ENCODE measurements around the gene SNX9.

Gene SNX9

GRCh38 chr6:157906537-157907061 lies 83.6 kb downstream of the SNX9 start:
- H3K79me2 ChIP-seq (ENCODE audit: low read length) = no peaks in the 10 kb centered on the region

DNA sequence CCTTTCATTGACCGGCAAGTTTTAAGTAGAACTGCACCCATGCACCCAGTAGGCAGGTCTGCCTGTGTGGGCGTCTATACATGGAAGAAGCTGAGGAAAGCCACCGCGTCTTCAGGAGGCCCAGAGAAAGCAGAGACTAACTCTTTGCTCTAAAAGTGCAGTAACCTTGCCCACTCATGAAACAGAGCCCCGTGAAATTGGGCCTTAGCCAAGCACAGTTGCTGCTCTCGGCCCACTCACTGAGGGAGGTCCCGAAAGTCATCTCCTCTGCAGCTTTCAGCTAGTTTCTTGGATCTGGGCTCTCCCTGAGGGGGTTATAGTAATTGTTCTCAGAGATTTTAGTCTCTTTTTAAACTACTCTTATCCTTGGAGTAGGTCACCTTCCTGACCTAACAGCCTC lies 84.6 kb downstream of the SNX9 start:
- no peak overlapping the region for H3K27ac ChIP-seq (ENCODE audit: low read length)
- H3K36me3 ChIP-seq (replicated peaks; ENCODE audit: low read depth, low read length) = no peaks in the 10 kb centered on the region
- H3K4me2 ChIP-seq (ENCODE audit: low read length) = no peak overlapping the region
- H3K4me3 ChIP-seq (ENCODE audit: low read length) = no peak overlapping the region
- TF ChIP-seq, protein P1, sequence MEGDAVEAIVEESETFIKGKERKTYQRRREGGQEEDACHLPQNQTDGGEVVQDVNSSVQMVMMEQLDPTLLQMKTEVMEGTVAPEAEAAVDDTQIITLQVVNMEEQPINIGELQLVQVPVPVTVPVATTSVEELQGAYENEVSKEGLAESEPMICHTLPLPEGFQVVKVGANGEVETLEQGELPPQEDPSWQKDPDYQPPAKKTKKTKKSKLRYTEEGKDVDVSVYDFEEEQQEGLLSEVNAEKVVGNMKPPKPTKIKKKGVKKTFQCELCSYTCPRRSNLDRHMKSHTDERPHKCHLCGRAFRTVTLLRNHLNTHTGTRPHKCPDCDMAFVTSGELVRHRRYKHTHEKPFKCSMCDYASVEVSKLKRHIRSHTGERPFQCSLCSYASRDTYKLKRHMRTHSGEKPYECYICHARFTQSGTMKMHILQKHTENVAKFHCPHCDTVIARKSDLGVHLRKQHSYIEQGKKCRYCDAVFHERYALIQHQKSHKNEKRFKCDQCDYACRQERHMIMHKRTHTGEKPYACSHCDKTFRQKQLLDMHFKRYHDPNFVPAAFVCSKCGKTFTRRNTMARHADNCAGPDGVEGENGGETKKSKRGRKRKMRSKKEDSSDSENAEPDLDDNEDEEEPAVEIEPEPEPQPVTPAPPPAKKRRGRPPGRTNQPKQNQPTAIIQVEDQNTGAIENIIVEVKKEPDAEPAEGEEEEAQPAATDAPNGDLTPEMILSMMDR (IDR thresholded peaks at IDR 0.05; ENCODE audit: low read depth, low read length) = no peak
- TF ChIP-seq EZH2phosphoT487 (IDR thresholded peaks at IDR 0.05; ENCODE audit: low read depth) = no peak
- peaks cover 8% of the 10 kb centered on the region for H4K20me1 ChIP-seq (ENCODE audit: insufficient read depth, low read length)
- no peak overlapping the region for H2AFZ ChIP-seq (ENCODE audit: low read depth, low read length)
- H3K79me2 ChIP-seq (ENCODE audit: low read length) = no peaks in the 10 kb centered on the region
- H3K9ac ChIP-seq (ENCODE audit: low read length) = no peak overlapping the region
- no peaks in the 10 kb centered on the region for H3K9me3 ChIP-seq (ENCODE audit: insufficient read depth, low read length)
- 0 out of 2 replicates have a peak, but pooled peaks cover 4% of the 10 kb centered on the region for H3K27me3 ChIP-seq (ENCODE audit: low read depth, low read length)
- peaks cover 34% of the 10 kb centered on the region for H3K4me1 ChIP-seq (ENCODE audit: low read length)

More at GRCh38 chr6:157906537-157907061, 83.6 kb downstream of the SNX9 start:
- H3K4me2 ChIP-seq (ENCODE audit: low read length) = no peak overlapping the region
- H3K27ac ChIP-seq (ENCODE audit: low read length) = no peak overlapping the region
- no peak overlapping the region for H2AFZ ChIP-seq (ENCODE audit: low read depth, low read length)
- H3K27me3 ChIP-seq (ENCODE audit: low read depth, low read length) = 0 out of 2 replicates have a peak, but pooled peaks cover 4% of the 10 kb centered on the region
- H3K9ac ChIP-seq (ENCODE audit: low read length) = no peak overlapping the region
- H3K36me3 ChIP-seq (replicated peaks; ENCODE audit: low read depth, low read length) = no peaks in the 10 kb centered on the region
- no peaks in the 10 kb centered on the region for H3K9me3 ChIP-seq (ENCODE audit: insufficient read depth, low read length)
- TF ChIP-seq EZH2phosphoT487 (IDR thresholded peaks at IDR 0.05; ENCODE audit: low read depth) = no peak
- TF ChIP-seq, protein P1 (IDR thresholded peaks at IDR 0.05; ENCODE audit: low read depth, low read length) = no peak
- peaks cover 26% of the 10 kb centered on the region for H3K4me1 ChIP-seq (ENCODE audit: low read length)
- H3K4me3 ChIP-seq (ENCODE audit: low read length) = no peak overlapping the region
- H4K20me1 ChIP-seq (ENCODE audit: insufficient read depth, low read length) = peaks cover 8% of the 10 kb centered on the region

- H3K4me3 ChIP-seq (ENCODE audit: low read length) = peak overlapping the region; percentile 39; the same call in 1 of the 2 replicates
- H3K4me1 ChIP-seq (ENCODE audit: low read length) = peaks cover 42% of the 10 kb centered on the region
- TF ChIP-seq, protein P1 (IDR thresholded peaks at IDR 0.05; ENCODE audit: low read depth, low read length) = no peak
- TF ChIP-seq EZH2phosphoT487 (IDR thresholded peaks at IDR 0.05; ENCODE audit: low read depth) = no peak
- no peaks in the 10 kb centered on the region for H3K79me2 ChIP-seq (ENCODE audit: low read length)
- 0 out of 2 replicates have a peak, but pooled peaks cover 4% of the 10 kb centered on the region for H3K27me3 ChIP-seq (ENCODE audit: low read depth, low read length)
- H4K20me1 ChIP-seq (ENCODE audit: insufficient read depth, low read length) = peaks cover 8% of the 10 kb centered on the region
- no peaks in the 10 kb centered on the region for H3K36me3 ChIP-seq (replicated peaks; ENCODE audit: low read depth, low read length)
- H3K27ac ChIP-seq (ENCODE audit: low read length) = peak overlapping the region; percentile 20
- H3K4me2 ChIP-seq (ENCODE audit: low read length) = peak overlapping the region; percentile 73
- no peak overlapping the region for H2AFZ ChIP-seq (ENCODE audit: low read depth, low read length)
- H3K9me3 ChIP-seq (ENCODE audit: insufficient read depth, low read length) = no peaks in the 10 kb centered on the region
- no peak overlapping the region for H3K9ac ChIP-seq (ENCODE audit: low read length)
These were observed 85.6 kb downstream of the SNX9 start for GRCh38 chr6:157908369-157909281.

GRCh38 chr6:157909282-157909664 lies 86.2 kb downstream of the SNX9 start:
- no peak overlapping the region for H2AFZ ChIP-seq (ENCODE audit: low read depth, low read length)
- peak overlapping the region; percentile 73 for H3K4me2 ChIP-seq (ENCODE audit: low read length)
- H3K36me3 ChIP-seq (replicated peaks; ENCODE audit: low read depth, low read length) = no peaks in the 10 kb centered on the region
- H3K27ac ChIP-seq (ENCODE audit: low read length) = peak overlapping the region; percentile 20
- no peaks in the 10 kb centered on the region for H3K79me2 ChIP-seq (ENCODE audit: low read length)
- no peak overlapping the region for H3K9ac ChIP-seq (ENCODE audit: low read length)
- H3K4me3 ChIP-seq (ENCODE audit: low read length) = peak overlapping the region; percentile 39; the same call in 1 of the 2 replicates
- H3K4me1 ChIP-seq (ENCODE audit: low read length) = peaks cover 47% of the 10 kb centered on the region
- H4K20me1 ChIP-seq (ENCODE audit: insufficient read depth, low read length) = peaks cover 8% of the 10 kb centered on the region
- TF ChIP-seq, protein P1 (IDR thresholded peaks at IDR 0.05; ENCODE audit: low read depth, low read length) = no peak
- no peak for TF ChIP-seq EZH2phosphoT487 (IDR thresholded peaks at IDR 0.05; ENCODE audit: low read depth)
- H3K27me3 ChIP-seq (ENCODE audit: low read depth, low read length) = 0 out of 2 replicates have a peak, but pooled peaks cover 4% of the 10 kb centered on the region
- H3K9me3 ChIP-seq (ENCODE audit: insufficient read depth, low read length) = no peaks in the 10 kb centered on the region

Data from OCI-LY3 (cell line).